Parathyroid adenoma (tissue), 2 donors: ENCODE results near the gene KIF17.
A peak's percentile ranks its signal among the peaks of the same experiment; 100 is the strongest.

Source experiments
- H2AFZ ChIP-seq: fragments of 300-600 bp; sonication (generic); one replicate; pipeline ENCODE4 v1.7.0; 2017; ENCODE audit warnings: antibody characterized with exemption, mild to moderate bottlenecking
- H3K27ac ChIP-seq: fragments of 300-600 bp; sonication (generic); one replicate; pipeline ENCODE4 v1.7.0; 2017
- H3K27me3 ChIP-seq: fragments of 300-600 bp; sonication (generic); one replicate; pipeline ENCODE4 v1.7.0; 2017; ENCODE audit warnings: low read length; ENCODE audit not compliant: control insufficient read depth, insufficient read depth
- H3K36me3 ChIP-seq: fragments of 300-600 bp; sonication (generic); one replicate; pipeline ENCODE4 v1.7.0; 2017; ENCODE audit warnings: low read length; ENCODE audit not compliant: control insufficient read depth, insufficient read depth
- H3K4me1 ChIP-seq: fragments of 300-600 bp; sonication (generic); one replicate; pipeline ENCODE4 v1.7.0; 2017; ENCODE audit warnings: control low read depth
- H3K4me2 ChIP-seq: fragments of 300-600 bp; sonication (generic); one replicate; pipeline ENCODE4 v1.7.0; 2017; ENCODE audit warnings: low read length
- H3K4me3 ChIP-seq: fragments of 300-600 bp; sonication (generic); one replicate; pipeline ENCODE4 v1.7.0; 2017; ENCODE audit warnings: low read depth, low read length
- H3K79me2 ChIP-seq: fragments of 300-600 bp; sonication (generic); one replicate; pipeline ENCODE4 v1.7.0; 2017; ENCODE audit warnings: control low read depth
- H3K9ac ChIP-seq: fragments of 300-600 bp; sonication (generic); one replicate; pipeline ENCODE4 v1.7.0; 2017; ENCODE audit warnings: mild to moderate bottlenecking
- H3K9me3 ChIP-seq: fragments of 300-600 bp; sonication (generic); one replicate; pipeline ENCODE4 v1.7.0; 2017; ENCODE audit warnings: low read length; ENCODE audit not compliant: control insufficient read depth
- CTCF ChIP-seq: fragments of 300-600 bp; sonication (generic); IDR thresholded peaks from one replicate; pipeline ENCODE4 v1.7.0; 2017; ENCODE audit warnings: antibody characterized with exemption, mild to moderate bottlenecking
- donor health status: primary hyperparathyroidism.

Gene KIF17

GRCh38 chr1:20636785-20637347 is 80.9 kb downstream of the KIF17 start:
- TF ChIP-seq CTCF = no peak
- no peaks in the 10 kb centered on the region for H3K9me3 ChIP-seq
- H3K79me2 ChIP-seq = peaks cover 2% of the 10 kb centered on the region
- no peak overlapping the region for H3K9ac ChIP-seq
- no peak overlapping the region for H3K4me2 ChIP-seq
- no peaks in the 10 kb centered on the region for H3K27me3 ChIP-seq
- H3K4me3 ChIP-seq = no peak overlapping the region
- no peak overlapping the region for H3K27ac ChIP-seq
- H3K36me3 ChIP-seq = no peaks in the 10 kb centered on the region
- no peaks in the 10 kb centered on the region for H3K4me1 ChIP-seq
- H2AFZ ChIP-seq = no peak overlapping the region

- H3K9ac ChIP-seq = no peak overlapping the region
- H3K27me3 ChIP-seq = no peaks in the 10 kb centered on the region
- no peaks in the 10 kb centered on the region for H3K36me3 ChIP-seq
- H3K79me2 ChIP-seq = peaks cover 2% of the 10 kb centered on the region
- no peak for TF ChIP-seq CTCF
- H2AFZ ChIP-seq = peak overlapping the region; percentile 91
- no peaks in the 10 kb centered on the region for H3K4me1 ChIP-seq
- no peak overlapping the region for H3K27ac ChIP-seq
- no peaks in the 10 kb centered on the region for H3K9me3 ChIP-seq
- H3K4me2 ChIP-seq = peak overlapping the region; percentile 97
- H3K4me3 ChIP-seq = peak overlapping the region; percentile 95
Observed at GRCh38 chr1:20634594-20635084, 83.2 kb downstream of the KIF17 start.

GRCh38 chr1:20634065-20634593 is 83.7 kb downstream of the KIF17 start:
- H3K27me3 ChIP-seq = no peaks in the 10 kb centered on the region
- H3K4me2 ChIP-seq = peak overlapping the region; percentile 97
- no peaks in the 10 kb centered on the region for H3K36me3 ChIP-seq
- peak overlapping the region; percentile 53 for H3K9ac ChIP-seq
- no peak for TF ChIP-seq CTCF
- peak overlapping the region; percentile 95 for H3K4me3 ChIP-seq
- peak overlapping the region; percentile 47 for H3K27ac ChIP-seq
- H3K79me2 ChIP-seq = peaks cover 2% of the 10 kb centered on the region
- H3K9me3 ChIP-seq = no peaks in the 10 kb centered on the region
- peak overlapping the region; percentile 91 for H2AFZ ChIP-seq
- no peaks in the 10 kb centered on the region for H3K4me1 ChIP-seq

- TF ChIP-seq CTCF = peak; percentile 91
- H3K4me2 ChIP-seq = peak within 1 kb of the TSS; percentile 97
- H3K4me1 ChIP-seq = no peaks in the 10 kb centered on the region
- H3K9me3 ChIP-seq = no peaks in the 10 kb centered on the region
- peak within 1 kb of the TSS; percentile 76 for H3K27ac ChIP-seq
- no peaks in the 10 kb centered on the region for H3K36me3 ChIP-seq
- H3K9ac ChIP-seq = peak within 1 kb of the TSS; percentile 53
- peaks cover 2% of the 10 kb centered on the region for H3K79me2 ChIP-seq
- H3K4me3 ChIP-seq = peak within 1 kb of the TSS; percentile 95
- H3K27me3 ChIP-seq = no peaks in the 10 kb centered on the region
- peak within 1 kb of the TSS; percentile 91 for H2AFZ ChIP-seq
Observed at GRCh38 chr1:20633190-20634064, 84.4 kb downstream of the KIF17 start, which contains the start of gene PINK1. Gene PINK1 (plus strand): TSS chr1:20633458. CDS start chr1:20633549, 91 bp downstream.
